Vagina (tissue), 2 donors: ENCODE measurements around the gene MTMR12.

ENCODE experiments used
- CTCF ChIP-seq, 3 experiments: fragments of 450-650 bp in 2 of 3; fragments of 200-600 bp in 1 of 3; sonication (generic) in 1 of 3; IDR thresholded peaks; one replicate each; pipeline ENCODE4 v1.5.1; 2017 to 2019; ENCODE audit warnings: antibody characterized with exemption in 3 of 3, mild to moderate bottlenecking in 2 of 3, moderate library complexity in 2 of 3
- POLR2A ChIP-seq, 2 donors: fragments of 450-650 bp; IDR thresholded peaks; one replicate each; pipeline ENCODE4 v1.6.1; 2017; ENCODE audit warnings: antibody characterized with exemption in 2 of 2, mild to moderate bottlenecking in 2 of 2, moderate library complexity in 2 of 2

- TF ChIP-seq CTCF (IDR thresholded peaks at IDR 0.05) (no peak), POLR2A (IDR thresholded peaks at IDR 0.05) (no peak)
Measured at GRCh38 chr5:32299059-32299677, 13.6 kb downstream of the MTMR12 start.
